Bronchial epithelial cell (primary cell): ENCODE data around the gene STEAP1. TPM values are rescaled to one million over a fixed set of nuclear protein-coding genes. Genes with fewer than 3 reads are reported as not detected.

Source experiments
- DNase-seq: peaks from one replicate; pipeline ENCODE4 v3.0.0-alpha.2; 2010; ENCODE audit warnings: low read depth
- FAIRE-seq: peaks from 2 replicates; lab custom pipeline; 2011; peaks lifted over from hg19 to GRCh38; lab: Jason Lieb, UNC
- H3K27me3 ChIP-seq: 2 replicates; pipeline ENCODE4 v1.5.1; 2011; ENCODE audit warnings: low read length; ENCODE audit not compliant: control insufficient read depth, insufficient read depth
- H3K36me3 ChIP-seq: 2 replicates; pipeline ENCODE4 v1.5.1; 2011; ENCODE audit warnings: low read length; ENCODE audit not compliant: control insufficient read depth, insufficient read depth
- H3K4me3 ChIP-seq: 2 replicates; pipeline ENCODE4 v1.5.1; 2011; ENCODE audit warnings: mild to moderate bottlenecking, low read depth, low read length, control low read depth
- total RNA-seq: library from RNA; depleted of rRNA; stranded (reverse); fragments of >200 nt; gene quantifications from 2 replicates; pipeline ENCODE4 v1.2.1, GENCODE V29; 2014
- TF ChIP-seq, protein P1 (sequence below): IDR thresholded peaks from 2 replicates; pipeline ENCODE4 v1.5.1; 2011; ENCODE audit warnings: mild to moderate bottlenecking, moderate library complexity, low read length, control low read depth, inconsistent platforms; ENCODE audit not compliant: insufficient read depth, severe bottlenecking

Gene STEAP1
- total RNA-seq, 1 donor from 2014 or later = 10.0 TPM

GRCh38 chr7:90213521-90213920, 59.3 kb downstream of the STEAP1 start:
- H3K36me3 ChIP-seq = no peaks in the 10 kb centered on the region
- no peaks in the 10 kb centered on the region for H3K27me3 ChIP-seq
- no peak overlapping the region for H3K4me3 ChIP-seq
- no peak for DNase-seq
- FAIRE-seq = no peak
- TF ChIP-seq, protein P1, sequence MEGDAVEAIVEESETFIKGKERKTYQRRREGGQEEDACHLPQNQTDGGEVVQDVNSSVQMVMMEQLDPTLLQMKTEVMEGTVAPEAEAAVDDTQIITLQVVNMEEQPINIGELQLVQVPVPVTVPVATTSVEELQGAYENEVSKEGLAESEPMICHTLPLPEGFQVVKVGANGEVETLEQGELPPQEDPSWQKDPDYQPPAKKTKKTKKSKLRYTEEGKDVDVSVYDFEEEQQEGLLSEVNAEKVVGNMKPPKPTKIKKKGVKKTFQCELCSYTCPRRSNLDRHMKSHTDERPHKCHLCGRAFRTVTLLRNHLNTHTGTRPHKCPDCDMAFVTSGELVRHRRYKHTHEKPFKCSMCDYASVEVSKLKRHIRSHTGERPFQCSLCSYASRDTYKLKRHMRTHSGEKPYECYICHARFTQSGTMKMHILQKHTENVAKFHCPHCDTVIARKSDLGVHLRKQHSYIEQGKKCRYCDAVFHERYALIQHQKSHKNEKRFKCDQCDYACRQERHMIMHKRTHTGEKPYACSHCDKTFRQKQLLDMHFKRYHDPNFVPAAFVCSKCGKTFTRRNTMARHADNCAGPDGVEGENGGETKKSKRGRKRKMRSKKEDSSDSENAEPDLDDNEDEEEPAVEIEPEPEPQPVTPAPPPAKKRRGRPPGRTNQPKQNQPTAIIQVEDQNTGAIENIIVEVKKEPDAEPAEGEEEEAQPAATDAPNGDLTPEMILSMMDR = no peak

Other genes with a start within 250 kb of the STEAP1 start
- 3.9 and 4.5 TPM in 2 replicates for gene STEAP2, start 57.3 kb downstream of the STEAP1 start, total RNA-seq
- gene CFAP69, start 90.7 kb downstream of the STEAP1 start, total RNA-seq = 0.53 and 2.3 TPM in 2 replicates
- not detected in 2 replicates for gene FAM237B, start 166.8 kb downstream of the STEAP1 start, total RNA-seq
- 16.8 and 17.3 TPM in 2 replicates for gene GTPBP10, start 192.2 kb downstream of the STEAP1 start, total RNA-seq
- gene CLDN12, start 249.0 kb downstream of the STEAP1 start, total RNA-seq = 59.5 and 89.7 TPM in 2 replicates